ENCODE measurements around the gene MRS2. TPM values are rescaled to one million over a fixed set of nuclear protein-coding genes. Genes with fewer than 3 reads are reported as not detected.
"Not testable (repeated sequence)": the region's sequence is repeated elsewhere in the genome, so short reads cannot be mapped to it uniquely, and the experiment has no call there.

Gene MRS2, protein sequence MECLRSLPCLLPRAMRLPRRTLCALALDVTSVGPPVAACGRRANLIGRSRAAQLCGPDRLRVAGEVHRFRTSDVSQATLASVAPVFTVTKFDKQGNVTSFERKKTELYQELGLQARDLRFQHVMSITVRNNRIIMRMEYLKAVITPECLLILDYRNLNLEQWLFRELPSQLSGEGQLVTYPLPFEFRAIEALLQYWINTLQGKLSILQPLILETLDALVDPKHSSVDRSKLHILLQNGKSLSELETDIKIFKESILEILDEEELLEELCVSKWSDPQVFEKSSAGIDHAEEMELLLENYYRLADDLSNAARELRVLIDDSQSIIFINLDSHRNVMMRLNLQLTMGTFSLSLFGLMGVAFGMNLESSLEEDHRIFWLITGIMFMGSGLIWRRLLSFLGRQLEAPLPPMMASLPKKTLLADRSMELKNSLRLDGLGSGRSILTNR
- 20.5 TPM for total RNA-seq

DNA sequence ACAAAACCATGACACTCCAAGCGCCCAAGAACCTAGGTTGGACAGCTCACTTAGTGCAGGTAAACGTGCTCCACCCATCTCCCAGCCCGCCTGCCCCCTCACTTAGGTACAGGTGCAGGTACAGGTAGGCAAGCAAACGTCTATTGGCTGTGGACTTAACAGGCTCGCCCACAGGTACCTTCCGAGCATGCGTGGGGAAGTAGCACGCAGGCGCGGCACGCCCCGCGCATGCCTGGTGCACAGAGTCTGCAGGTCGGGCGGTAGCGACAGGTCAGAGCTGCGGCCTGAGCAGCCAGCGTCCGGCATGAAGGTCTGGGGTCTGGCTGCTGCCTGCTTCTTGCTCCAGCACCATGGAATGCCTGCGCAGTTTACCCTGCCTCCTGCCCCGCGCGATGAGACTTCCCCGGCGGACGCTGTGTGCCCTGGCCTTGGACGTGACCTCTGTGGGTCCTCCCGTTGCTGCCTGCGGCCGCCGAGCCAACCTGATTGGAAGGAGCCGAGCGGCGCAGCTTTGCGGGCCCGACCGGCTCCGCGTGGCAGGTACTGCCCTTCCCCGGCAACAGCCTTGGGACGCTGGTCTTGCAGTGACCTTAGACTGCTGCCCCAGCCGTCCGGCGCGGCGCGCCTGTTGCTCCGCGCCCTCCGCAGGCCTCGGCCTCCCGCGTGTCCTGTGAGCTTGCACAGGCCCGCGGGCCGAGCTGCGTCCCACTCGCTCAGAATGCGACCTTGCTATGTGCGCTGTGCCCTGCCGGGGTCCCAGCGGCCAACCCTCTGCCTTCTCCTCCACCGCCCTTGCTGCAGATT lies at the start of gene MRS2:
Gene MRS2 (plus strand): TSS at position 240 of the 804 bp plus-strand sequence. CDS start 111 bp downstream, at position 351.
- peak; percentile 85 for DNase-seq (ENCODE audit: low spot score)
- intact Hi-C loops (cut with DNase I) = no loop called here
- peak; percentile 98 for ATAC-seq

GRCh38 chr6:24353861-24354260 lies 48.9 kb upstream of the MRS2 start:
- ATAC-seq (no peak), DNase-seq (ENCODE audit: low spot score) (no peak)

DNA sequence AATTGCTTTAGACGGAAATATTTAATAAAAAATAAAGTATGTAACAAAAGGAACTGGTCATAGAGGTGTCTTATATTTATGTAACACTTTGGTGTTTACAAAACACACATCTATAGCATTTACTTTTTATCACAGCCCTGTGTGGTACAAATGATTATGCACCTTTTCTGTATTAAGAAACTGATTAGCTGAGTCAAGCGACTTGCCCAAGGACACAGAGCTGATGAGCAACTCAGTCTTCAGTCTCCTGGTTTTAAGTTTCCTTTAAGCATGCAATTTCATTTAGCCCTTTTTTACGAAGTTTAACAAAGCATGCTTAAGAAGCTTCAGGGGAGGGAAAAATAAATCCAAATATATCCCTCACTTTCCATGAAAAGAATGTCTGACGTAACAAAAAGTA lies 47.3 kb upstream of the MRS2 start:
- intact Hi-C loops (cut with DNase I) = no loop called here
- ATAC-seq = no peak
- no peak for DNase-seq (ENCODE audit: low spot score)

More at GRCh38 chr6:24353861-24354260, 48.9 kb upstream of the MRS2 start:
- intact Hi-C loops (cut with DNase I) = no loop called here

DNA sequence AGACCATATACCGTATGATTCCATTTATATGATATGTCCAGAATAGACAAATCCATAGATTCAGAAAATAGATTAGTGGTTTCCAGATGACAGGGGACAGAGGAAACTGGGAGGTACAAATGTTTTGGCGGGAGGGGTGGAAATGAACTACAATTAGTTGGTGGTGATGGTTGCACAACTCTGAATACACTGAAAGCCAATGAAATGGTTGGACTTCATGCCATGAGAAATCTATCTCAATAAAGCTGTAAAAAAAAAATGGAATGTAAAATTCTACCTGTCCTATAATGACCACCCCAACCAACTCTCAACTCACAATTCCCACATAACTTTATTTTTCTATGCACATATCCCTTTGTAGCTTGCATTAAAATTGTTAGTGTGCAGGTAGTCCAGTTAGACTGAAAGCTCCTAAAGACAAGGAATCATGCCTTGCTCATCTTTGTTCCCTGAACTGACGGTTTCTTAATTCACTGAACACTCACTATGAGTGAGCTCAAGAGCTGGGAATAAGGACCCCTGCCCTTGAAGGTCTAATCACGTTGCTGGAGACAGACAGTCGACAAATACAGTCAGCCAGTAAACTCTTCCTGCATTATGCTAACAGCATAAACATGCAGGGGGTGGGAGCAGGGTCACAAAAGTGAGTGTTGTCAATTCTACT lies 46.3 kb upstream of the MRS2 start:
- no peak for ATAC-seq
- intact Hi-C loops (cut with DNase I) = no loop called here

GRCh38 chr6:24357336-24358218 lies 45.2 kb upstream of the MRS2 start, which contains the start of gene DCDC2:
DCDC2 (minus strand) TSS chr6:24358059; CDS start chr6:24357750, 309 bp downstream.
- intact Hi-C loops (cut with DNase I) = no loop called here
- peak; percentile 63 for ATAC-seq
- DNase-seq (ENCODE audit: low spot score) = peak; percentile 58

More for the DNA sequence above, 46.3 kb upstream of the MRS2 start:
- no peak for DNase-seq (ENCODE audit: low spot score)

DNA sequence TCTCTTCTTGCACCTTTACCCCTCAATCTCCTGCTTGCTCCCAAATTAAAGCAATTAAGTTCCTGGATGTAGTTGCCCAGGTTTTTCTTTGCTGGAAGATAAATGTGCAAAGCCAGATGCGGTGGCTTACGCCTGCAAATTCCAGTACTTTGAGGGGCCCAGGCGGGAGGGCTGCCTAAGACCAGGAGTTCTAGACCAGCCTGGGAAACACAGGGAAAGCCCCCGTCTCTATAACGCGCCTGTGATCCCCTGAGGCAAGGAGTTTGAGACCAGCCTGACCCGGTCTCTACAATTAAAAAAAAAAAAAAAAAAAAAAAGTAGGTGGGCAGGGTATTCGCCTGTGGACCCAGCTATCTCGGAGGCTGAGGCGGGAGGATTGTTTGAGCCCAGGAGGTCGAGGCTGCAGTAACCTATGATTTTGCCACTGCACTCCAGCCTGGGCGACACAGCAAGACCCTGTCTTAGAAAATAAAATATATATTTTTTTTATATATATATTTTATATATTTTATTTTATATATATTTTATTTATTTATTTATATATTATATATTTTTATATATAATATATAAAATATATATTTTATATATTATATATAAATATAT lies 44.4 kb upstream of the MRS2 start:
- DNase-seq (ENCODE audit: low spot score) = no peak
- peak; percentile 27 for ATAC-seq
- intact Hi-C loops (cut with DNase I) = no loop called here

DNA sequence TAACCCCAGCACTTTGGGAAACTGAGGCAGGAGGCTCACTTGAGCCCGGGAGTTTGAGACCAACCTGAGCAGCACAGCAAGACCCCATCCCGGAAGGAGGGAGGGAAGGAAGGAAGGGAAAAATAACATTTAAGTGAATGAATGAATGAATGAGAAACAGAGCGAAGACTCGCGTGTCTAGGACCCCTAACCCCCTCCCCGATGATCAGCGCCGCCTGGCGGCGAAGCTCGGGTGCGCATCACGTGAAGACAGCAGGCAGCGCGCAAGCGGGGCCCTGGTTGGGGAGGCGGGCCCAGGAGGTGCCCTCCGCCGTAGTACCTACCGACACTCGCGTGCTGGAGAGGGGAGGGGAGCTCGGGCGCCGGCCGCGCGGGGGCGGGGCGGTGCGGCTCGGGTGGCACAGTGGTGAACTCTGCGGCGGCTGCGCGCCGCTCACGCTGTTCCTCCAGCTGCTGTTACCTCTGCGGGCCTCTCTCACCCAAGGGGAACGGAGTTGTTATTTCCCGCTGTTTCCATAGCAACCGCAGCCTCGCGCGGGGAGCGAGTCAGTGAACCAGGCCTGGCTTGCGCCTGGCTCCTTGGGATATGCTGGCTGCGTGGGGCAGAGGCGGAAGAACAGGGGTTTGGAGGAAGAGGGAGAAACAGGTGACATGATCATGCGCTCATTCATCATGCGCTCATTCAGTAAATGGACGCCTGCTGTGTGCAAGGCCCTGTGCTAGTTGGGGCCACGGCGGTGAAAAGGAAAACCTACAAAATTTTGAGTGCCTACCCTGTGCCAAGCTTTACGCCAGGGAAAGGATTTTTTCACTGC lies 42.9 kb upstream of the MRS2 start:
- ATAC-seq = peak; percentile 88
- intact Hi-C loops (cut with DNase I) = no loop called here
- DNase-seq (ENCODE audit: low spot score) = peak; percentile 81

DNA sequence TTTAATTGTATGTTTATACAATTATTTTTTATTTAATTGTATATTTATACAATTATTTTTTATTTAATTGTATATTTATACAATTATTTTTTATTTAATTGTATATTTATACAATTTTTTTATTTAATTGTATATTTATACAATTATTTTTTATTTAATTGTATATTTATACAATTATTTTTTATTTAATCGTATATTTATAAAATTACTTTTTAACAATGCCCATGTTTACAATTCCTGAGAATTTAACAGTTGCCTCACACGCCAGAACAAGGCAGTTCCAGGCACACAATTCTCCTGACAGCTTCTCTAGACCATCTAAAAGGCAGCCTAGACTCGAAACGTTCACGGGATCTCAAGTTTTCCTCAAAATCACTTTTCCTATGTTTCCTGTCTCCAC lies 40.4 kb upstream of the MRS2 start:
- DNase-seq (ENCODE audit: low spot score); intact Hi-C loops (cut with DNase I); ATAC-seq: not testable (repeated sequence)

DNA sequence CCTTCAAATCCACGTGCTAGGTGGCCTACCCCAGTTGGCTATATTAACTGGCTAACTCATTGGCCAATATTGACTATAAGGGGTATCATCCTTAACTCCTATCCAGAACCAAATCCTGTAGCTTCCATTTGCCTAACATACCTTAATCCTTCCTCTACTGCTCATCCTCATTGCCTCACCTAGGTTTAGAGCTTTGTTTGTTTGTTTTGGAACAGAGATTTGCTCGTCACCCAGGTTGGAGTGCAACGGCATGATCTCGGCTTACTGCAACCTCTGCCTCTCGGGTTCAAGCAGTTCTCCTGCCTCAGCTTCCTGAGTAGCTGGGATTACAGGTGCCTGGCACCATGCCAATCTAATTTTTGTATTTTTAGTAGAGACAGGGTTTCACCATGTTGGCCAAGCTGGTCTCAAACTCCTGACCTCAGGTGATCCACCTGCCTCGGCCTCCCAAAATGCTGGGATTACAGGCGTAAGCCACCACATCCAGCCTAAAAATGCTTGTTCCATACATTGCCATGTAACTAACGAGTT lies 37.6 kb upstream of the MRS2 start:
- DNase-seq (ENCODE audit: low spot score); intact Hi-C loops (cut with DNase I); ATAC-seq: not testable (repeated sequence)

DNA sequence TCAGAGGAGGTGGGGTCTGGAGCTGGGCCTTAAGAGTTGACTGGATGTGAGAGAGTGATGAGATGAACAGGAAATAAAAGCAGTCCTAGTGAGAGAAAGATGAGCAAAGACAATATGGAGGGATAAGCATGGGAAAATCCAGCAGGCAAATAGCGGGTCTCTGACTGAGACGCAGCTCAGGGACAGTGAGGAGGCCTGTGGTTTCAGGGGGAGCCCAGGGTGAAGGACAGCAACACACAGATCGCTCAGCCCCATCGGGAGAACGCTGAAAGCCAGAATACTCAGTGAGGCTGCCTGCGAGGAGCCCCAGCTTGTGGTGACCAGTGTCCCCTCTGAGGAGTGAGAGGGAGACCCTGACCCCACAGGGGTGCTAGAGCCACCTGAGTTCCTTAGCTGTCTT lies 28.1 kb upstream of the MRS2 start:
- ATAC-seq = no peak

DNA sequence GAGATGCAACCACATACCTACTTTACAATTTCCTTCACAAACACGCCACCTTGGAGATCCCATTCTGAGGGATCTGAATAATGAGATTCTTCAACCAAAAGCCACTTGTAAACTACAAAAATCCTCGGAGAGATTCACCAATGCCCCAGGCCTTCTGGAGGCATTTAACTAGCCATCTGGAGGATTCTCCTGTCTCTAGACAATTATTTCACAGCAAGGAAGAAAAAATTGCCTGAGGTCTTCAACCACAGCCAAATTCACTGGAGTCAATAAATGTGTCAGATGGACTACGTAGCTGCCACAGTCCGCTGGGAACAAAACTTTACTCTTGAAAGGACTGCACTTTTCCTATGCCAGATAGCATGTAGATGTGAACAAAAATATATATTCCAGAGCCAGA lies 25.9 kb upstream of the MRS2 start:
- ATAC-seq (no peak), DNase-seq (ENCODE audit: low spot score) (no peak)
- intact Hi-C loops (cut with DNase I) = no loop called here

More for the DNA sequence above, 28.1 kb upstream of the MRS2 start:
- DNase-seq (ENCODE audit: low spot score) = no peak
- intact Hi-C loops (cut with DNase I) = no loop called here

GRCh38 chr6:24378473-24379097 lies 24.2 kb upstream of the MRS2 start:
- DNase-seq (ENCODE audit: low spot score) (no peak), ATAC-seq (no peak)
- intact Hi-C loops (cut with DNase I) = no loop called here

- intact Hi-C loops (cut with DNase I) = no loop called here
These were observed 21.1 kb upstream of the MRS2 start for GRCh38 chr6:24381476-24382219.

DNA sequence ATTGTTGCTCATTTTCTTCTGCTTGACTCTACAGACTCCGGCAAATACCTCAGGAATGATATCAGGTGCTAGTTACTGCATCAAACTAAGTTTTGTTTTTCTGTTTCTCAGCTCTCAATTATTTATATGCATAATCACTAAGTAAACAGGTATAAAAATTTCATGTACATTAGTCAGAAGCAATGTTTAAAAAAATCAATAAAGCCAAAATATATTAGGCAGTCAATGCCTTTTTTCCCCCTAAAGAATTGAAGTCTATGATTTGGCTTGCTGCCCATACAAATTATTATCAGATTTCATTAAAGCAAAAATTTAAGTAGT lies 20.6 kb upstream of the MRS2 start:
- no peak for DNase-seq (ENCODE audit: low spot score)
- intact Hi-C loops (cut with DNase I) = no loop called here
- no peak for ATAC-seq

More at GRCh38 chr6:24381476-24382219, 21.1 kb upstream of the MRS2 start:
- no peak for DNase-seq (ENCODE audit: low spot score)
- ATAC-seq = no peak

DNA sequence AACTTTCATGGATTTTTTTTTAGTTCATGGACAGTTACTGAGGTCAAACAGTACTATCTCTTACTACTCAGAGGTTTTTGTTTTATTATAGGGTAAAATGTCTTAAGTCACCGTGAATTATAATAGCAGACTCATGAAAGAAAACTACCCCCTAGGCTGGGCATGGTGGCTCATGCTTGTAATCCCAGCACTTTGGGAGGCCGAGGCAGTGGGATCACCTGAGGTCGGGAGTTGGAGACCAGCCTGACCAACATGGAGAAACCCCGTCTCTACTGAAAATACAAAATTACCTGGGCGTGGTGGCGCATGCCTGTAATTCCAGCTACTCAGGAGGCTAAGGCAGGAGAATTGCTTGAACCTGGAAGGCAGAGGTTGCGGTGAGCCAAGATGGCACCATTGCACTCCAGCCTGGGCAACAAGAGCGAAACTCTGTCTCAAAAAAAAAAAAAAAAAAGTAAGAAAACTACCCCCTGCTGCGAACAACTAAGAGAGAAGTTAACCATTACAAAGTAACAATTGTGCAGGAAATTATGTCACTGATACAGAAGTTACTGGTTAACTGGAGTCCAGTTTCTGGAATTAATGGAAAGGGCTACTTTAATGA lies 19.7 kb upstream of the MRS2 start:
- ATAC-seq; intact Hi-C loops (cut with DNase I): not testable (repeated sequence)

More for the DNA sequence above, 19.7 kb upstream of the MRS2 start:
- DNase-seq (ENCODE audit: low spot score) = not testable (repeated sequence)
